ENCODE results near the gene KCNK1.

KCNK1 gene

DNA sequence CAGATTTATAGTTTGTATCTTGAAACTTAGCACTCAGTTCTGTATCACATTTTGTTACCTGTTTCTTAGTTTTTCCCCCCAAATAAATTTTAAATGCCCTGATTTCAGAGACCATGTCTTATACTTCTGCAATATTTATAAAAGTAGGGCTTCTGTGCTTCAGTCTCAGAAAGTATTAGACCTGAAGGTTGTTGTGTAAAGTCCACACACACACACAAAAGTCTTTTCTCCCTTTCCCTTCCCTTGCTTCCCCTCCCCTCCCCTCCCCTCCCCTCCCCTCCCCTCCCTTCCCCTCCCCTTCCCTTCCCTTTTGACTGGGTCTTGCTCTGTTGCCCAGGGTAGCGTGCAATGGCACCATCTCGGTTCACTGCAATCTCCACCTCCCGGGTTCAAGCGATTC is 41.0 kb upstream of the KCNK1 start:
- no peak for DNase-seq (ENCODE audit: low read depth)
- no peak overlapping the region for H3K4me3 ChIP-seq (ENCODE audit: low read depth, low read length)
- TF ChIP-seq, protein P1, sequence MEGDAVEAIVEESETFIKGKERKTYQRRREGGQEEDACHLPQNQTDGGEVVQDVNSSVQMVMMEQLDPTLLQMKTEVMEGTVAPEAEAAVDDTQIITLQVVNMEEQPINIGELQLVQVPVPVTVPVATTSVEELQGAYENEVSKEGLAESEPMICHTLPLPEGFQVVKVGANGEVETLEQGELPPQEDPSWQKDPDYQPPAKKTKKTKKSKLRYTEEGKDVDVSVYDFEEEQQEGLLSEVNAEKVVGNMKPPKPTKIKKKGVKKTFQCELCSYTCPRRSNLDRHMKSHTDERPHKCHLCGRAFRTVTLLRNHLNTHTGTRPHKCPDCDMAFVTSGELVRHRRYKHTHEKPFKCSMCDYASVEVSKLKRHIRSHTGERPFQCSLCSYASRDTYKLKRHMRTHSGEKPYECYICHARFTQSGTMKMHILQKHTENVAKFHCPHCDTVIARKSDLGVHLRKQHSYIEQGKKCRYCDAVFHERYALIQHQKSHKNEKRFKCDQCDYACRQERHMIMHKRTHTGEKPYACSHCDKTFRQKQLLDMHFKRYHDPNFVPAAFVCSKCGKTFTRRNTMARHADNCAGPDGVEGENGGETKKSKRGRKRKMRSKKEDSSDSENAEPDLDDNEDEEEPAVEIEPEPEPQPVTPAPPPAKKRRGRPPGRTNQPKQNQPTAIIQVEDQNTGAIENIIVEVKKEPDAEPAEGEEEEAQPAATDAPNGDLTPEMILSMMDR (IDR thresholded peaks at IDR 0.05; ENCODE audit: control insufficient read depth, extremely low read depth, insufficient read depth) = no peak

DNA sequence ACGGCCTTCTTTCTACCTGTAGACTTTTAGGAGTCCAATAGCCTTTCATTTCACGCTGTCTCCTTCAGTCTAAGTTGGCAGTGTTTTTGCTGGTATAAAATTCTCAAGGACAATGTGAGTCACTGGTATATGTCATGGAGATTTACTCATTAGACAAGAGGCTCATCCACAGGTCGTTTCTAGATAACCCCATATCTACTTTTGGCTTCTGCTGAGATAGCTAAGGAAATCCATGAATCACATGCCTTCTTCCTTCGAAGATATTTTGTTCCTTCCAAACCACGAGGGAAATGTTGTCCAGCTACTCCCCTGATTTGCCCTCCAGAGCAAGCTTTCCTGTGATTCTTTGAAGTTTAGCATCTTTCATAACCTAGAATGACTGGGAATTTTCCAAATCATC is 38.5 kb upstream of the KCNK1 start:
- no peak for DNase-seq (ENCODE audit: low read depth)
- TF ChIP-seq, protein P1 (IDR thresholded peaks at IDR 0.05; ENCODE audit: control insufficient read depth, extremely low read depth, insufficient read depth) = no peak
- H3K4me3 ChIP-seq (ENCODE audit: low read depth, low read length) = no peak overlapping the region

DNA sequence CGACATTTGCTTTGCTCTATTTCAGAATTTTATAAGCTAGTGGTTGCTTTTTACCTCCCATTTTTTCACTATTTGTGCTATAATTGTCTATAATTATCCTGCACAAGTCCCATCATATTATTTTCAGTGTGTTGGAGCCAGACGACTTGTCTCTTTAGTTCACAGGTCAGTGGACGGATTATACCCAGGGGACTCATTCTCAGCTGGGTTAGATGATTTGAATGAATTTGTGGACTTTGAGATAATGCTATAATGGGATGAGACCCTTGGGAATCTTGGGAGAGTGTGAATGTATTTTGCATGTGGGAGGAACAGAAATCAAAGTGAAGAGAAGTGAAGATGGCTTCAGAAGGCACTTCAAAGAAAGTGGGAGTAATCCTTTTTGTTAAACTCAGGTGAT is 31.5 kb upstream of the KCNK1 start:
- DNase-seq (ENCODE audit: low read depth) = no peak
- no peak overlapping the region for H3K4me3 ChIP-seq (ENCODE audit: low read depth, low read length)
- TF ChIP-seq, protein P1 (IDR thresholded peaks at IDR 0.05; ENCODE audit: control insufficient read depth, extremely low read depth, insufficient read depth) = no peak

DNA sequence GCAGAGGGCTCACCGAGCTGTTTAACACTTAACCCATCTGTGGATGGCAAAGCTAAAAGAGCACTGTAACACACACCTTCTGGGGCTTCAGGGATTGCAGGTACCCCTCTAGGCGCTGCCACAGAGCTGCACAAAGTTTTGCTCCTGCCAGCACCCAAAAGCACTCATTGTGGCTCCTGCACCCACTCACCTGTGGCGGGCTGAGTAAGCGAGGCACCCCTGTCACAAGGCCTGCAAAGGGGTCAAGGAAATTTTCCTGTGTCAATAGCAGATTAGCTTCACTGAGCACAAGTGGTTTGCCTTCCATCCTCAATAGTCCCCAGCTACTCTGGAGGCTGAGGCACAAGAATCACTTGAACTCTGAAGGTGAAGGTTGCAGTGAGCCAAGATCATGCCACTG is 29.5 kb upstream of the KCNK1 start:
- TF ChIP-seq, protein P1 (IDR thresholded peaks at IDR 0.05; ENCODE audit: control insufficient read depth, extremely low read depth, insufficient read depth) = no peak
- no peak for DNase-seq (ENCODE audit: low read depth)
- H3K4me3 ChIP-seq (ENCODE audit: low read depth, low read length) = no peak overlapping the region

DNA sequence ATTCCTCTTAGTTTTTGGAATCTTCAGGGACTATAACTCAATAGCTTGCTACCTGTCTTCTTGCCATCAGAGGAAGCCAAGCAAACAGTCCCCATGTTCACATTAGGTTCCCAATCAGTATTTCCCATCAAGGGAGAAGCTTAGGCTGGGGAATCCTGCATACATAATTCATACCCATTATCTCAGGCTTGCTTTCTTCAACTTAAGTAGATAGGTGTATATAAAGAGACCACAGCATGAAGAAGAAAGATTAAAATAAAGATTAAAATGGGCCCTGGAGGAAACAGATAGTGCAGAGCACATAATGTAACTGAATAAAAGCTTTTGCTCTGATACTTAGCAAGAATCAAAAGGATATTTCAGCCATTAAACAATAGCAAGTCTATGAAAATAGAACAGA is 29.0 kb upstream of the KCNK1 start:
- DNase-seq (ENCODE audit: low read depth) = no peak
- H3K4me3 ChIP-seq (ENCODE audit: low read depth, low read length) = no peak overlapping the region
- TF ChIP-seq, protein P1 (IDR thresholded peaks at IDR 0.05; ENCODE audit: control insufficient read depth, extremely low read depth, insufficient read depth) = no peak

DNA sequence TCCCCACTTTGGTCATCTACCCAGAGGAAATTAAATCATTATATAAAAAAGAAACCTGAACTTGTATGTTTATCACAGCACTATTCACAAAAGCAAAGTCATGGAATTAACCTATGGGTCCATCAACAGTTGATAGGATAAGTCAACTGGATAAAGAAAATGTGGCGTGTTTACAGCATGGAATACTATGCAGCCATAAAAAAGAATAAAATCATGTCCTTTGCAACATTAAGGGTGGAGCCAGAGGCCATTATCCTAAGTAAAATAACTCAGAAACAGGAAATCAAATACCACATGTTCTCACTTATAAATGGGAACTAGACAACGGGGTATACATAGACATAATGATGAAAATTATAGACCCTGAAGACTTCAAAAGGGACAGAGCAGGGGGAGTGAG is 27.6 kb upstream of the KCNK1 start:
- no peak overlapping the region for H3K4me3 ChIP-seq (ENCODE audit: low read depth, low read length)
- TF ChIP-seq, protein P1 (IDR thresholded peaks at IDR 0.05; ENCODE audit: control insufficient read depth, extremely low read depth, insufficient read depth) = no peak

DNA sequence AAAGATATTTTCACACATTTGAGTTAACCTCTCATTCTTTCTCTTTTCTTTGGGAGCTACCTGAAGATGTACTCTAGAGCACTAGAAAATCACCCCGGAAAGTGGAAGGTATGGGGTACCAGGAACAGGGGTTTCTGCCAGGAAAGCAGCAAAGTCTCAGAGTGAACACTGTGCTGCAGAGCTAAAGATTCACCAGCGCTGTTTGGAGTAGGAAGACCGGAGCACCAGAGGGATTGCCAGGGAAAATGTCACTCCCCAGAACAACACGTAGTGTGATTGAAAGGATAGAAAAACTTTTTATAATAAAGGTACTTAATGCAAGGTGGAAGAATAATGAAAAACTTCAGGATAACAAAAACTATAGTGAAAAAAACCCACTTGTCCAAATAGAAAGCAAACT is 26.7 kb upstream of the KCNK1 start:
- TF ChIP-seq, protein P1 (IDR thresholded peaks at IDR 0.05; ENCODE audit: control insufficient read depth, extremely low read depth, insufficient read depth) = no peak
- DNase-seq (ENCODE audit: low read depth) = no peak
- H3K4me3 ChIP-seq (ENCODE audit: low read depth, low read length) = no peak overlapping the region

More for the DNA sequence above, 27.6 kb upstream of the KCNK1 start:
- no peak for DNase-seq (ENCODE audit: low read depth)

All from LNCaP clone FGC (cell line).